ENCODE results near the gene RGS6.
"Not testable (repeated sequence)": the region's sequence is repeated elsewhere in the genome, so short reads cannot be mapped to it uniquely, and the experiment has no call there.

The RGS6 gene

DNA sequence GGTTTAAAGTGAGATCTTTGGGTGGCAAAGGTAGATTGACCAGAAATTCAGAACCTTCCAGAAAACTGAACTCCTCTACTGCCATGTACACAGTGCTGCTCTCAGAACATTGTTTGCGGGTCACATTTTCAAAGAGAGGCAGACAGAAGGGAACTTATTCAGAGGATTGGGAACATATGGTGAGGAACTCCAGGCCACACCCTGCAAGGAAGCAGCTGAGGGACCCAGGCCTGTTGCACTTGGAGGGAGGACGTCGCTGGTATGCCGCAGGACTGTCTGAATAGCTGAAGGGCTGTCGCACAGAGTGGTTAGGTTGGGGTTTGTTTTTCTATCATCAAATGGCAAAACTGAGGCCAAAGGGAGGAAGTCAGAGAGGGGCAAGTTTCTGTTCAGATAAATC lies 520.5 kb downstream of the RGS6 start:
- no peak for DNase-seq (ENCODE audit: low read depth)

DNA sequence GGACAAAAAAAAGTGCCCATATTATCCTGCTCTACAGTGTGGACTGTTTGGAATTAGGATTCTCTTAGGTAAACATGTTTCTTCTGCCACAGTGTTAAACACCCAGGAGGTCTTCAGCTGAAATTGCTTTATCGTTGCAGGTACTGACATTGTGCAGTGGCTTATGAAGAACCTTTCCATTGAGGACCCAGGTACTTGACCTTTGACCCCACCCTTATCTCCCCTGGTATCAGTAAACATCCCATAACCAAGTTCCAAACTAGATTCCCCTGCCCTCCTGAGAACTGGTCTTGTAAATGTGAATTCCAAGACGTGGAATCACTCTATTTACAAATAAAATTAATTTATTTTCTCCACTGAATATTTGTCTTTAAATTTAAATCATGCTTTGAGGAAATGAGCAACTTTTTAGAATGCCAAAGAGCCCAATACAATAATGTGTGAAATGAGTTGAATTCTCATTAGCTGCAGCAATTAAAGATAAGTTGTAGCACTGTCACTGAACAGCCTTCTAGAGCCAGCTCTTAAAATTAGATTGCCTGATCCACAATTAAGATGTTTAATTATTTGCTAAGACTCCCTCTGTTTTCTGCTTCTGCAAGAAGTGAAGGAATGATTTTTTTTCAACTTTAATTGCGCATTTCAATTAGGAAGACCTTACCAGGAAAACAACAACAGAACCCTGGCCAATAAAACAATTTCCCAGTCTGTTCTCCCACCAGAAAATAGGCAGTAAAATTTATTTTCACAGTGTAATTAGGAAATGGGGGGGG lies 522.3 kb downstream of the RGS6 start:
- no peak for DNase-seq (ENCODE audit: low read depth)

DNA sequence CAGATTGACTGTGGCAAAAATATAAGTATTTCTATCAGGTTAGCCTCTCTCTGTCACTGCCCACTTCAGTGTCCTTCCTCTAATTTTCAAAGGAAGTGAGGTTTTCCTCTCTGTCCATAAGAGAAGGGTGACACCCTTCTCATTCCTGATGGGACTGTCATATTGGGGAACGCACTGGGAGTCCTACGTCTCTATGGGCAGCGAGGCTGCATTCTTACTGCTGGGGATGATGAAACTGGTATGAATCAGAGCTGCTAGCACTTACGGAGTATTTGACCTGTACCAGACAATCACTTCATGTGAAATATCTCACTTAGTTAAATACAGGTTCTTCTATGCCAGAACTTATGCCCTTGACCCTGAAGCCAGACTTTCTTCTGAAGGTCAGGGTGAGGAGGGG lies 525.4 kb downstream of the RGS6 start:
- DNase-seq (ENCODE audit: low read depth) = no peak

DNA sequence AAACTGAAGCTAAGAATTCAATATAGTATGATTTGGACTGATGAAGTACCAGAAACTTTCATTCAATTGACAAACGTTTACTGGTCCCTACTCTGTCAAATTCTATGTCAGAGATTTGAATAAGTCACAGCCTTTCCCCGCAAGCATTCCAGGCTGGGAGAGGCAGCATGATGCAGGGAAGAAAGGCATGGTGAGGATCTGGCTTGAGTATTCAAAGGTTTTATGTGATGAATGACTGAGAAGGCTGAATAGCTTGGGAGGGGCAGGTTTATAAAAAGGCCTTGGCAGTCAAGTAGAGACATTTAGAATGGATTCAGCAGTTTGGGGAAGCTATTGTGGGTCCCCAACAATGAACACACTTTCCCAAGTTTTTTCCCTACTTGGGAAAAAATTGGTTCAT lies 529.8 kb downstream of the RGS6 start:
- DNase-seq (ENCODE audit: low read depth) = no peak

DNA sequence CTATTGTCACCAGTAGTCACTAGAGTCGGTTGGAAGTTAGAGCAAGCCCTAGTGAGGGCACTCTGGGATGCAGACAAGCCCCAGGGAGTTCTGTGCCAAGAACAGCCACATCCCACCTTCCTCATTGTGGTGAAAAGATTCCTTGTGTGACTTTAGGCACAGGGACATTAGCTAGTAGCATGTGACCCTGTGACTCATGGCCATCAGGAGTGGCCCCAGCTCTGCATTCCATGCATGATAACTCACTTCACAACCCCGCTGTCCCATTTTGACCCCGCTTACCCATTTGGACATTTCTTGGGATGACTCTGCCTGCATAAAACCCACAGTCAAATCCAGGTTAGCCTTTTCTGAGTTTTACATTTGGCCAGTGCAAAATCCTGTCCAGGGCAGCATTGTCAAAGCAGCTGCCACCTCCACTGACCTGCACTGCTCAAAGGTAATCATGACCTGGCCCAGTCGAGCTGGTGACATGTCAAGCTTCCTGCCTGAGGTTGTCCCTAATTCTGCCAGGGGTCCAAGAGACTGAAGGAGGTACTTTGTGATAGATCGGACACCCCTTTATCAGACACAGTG lies 531.1 kb downstream of the RGS6 start:
- DNase-seq (ENCODE audit: low read depth) = no peak

DNA sequence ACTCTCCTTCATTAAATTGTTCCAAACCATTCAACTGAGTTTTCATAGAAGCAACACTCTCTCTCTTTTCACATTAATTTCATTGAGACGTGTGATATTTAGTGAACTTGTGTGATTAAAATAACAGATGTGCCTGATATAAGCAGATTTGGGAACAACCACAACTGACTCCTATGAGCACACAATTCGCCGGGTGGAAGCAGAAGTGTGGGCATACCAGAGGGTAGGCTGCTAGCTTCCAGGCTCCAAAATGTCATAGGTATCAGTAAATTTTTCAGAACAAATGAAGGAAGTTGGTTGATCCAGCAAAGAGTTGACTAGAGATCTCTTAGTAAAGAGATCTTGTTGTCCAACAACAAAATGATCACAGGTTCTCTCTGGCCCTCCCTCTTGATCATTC lies 532.0 kb downstream of the RGS6 start:
- no peak for DNase-seq (ENCODE audit: low read depth)

DNA sequence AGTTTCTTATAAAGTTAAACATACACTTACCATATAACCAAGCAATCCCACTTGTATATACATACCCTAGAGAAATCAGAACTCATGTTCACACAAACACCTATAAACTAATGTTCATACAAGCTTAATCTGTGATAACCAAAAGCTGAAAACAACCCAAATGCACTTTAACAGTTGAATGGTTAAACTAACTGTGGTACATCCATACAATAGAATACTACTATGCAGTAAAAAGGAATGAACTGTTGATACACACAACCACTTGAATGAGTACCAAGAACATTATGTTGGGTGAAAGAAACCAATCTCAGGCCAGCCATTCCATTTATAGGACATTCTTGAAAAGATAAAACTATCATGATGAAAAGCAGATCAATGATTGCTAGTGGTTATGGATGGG lies 534.1 kb downstream of the RGS6 start:
- DNase-seq (ENCODE audit: low read depth) = no peak

GRCh38 chr14:72471346-72471745 lies 539.1 kb downstream of the RGS6 start:
- no peak for DNase-seq (ENCODE audit: low read depth)

- DNase-seq (ENCODE audit: low read depth) = no peak
These were observed 540.6 kb downstream of the RGS6 start for GRCh38 chr14:72472845-72473244.

- peak; percentile 55 for DNase-seq (ENCODE audit: low read depth)
These were observed 544.6 kb downstream of the RGS6 start for GRCh38 chr14:72476657-72477499.

DNA sequence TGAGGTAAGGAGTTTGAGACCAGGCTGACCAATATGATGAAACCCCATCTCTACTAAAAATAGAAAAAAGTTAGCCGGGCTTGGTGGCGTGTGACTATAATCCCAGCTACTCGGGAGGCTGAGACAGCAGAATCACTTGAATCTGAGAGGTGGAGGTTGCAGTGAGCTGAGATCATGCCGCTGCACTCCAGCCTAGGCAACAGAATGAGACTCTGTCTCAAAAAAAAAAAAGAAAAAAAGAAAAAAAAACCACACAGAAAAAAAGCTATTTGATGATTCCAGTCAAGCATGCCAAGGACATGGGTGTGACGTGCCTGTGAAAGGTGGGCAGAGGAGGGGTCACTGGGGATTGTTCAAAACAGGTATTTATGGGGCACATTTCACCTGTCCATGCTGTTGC lies 545.3 kb downstream of the RGS6 start:
- DNase-seq (ENCODE audit: low read depth) = not testable (repeated sequence)

GRCh38 chr14:72478471-72478893 lies 546.3 kb downstream of the RGS6 start:
- DNase-seq (ENCODE audit: low read depth) = no peak

- no peak for DNase-seq (ENCODE audit: low read depth)
These were observed 547.3 kb downstream of the RGS6 start for GRCh38 chr14:72479461-72479931.

- no peak for DNase-seq (ENCODE audit: low read depth)
These were observed 548.4 kb downstream of the RGS6 start for GRCh38 chr14:72480464-72481243.

- DNase-seq (ENCODE audit: low read depth) = no peak
These were observed 551.1 kb downstream of the RGS6 start for GRCh38 chr14:72483311-72483710.

DNA sequence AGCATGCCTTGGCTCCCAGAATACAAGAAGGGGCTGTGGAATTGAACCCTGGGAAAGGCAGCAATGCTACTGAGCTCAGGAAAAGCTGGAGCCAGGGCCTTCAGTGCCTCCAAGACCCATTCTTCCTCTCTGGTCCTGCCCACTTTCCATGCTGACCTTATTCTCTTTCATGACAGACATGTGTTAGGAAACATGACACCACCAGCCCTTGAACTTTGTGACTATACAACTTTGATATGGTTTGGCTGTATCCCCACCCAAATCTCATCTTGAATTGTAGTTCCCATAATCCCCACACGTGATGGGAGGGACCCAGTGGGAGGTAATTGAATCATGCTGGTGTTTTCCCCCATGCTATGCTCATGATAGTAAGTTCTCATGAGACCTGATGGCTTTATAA lies 553.5 kb downstream of the RGS6 start:
- DNase-seq (ENCODE audit: low read depth) = no peak

DNA sequence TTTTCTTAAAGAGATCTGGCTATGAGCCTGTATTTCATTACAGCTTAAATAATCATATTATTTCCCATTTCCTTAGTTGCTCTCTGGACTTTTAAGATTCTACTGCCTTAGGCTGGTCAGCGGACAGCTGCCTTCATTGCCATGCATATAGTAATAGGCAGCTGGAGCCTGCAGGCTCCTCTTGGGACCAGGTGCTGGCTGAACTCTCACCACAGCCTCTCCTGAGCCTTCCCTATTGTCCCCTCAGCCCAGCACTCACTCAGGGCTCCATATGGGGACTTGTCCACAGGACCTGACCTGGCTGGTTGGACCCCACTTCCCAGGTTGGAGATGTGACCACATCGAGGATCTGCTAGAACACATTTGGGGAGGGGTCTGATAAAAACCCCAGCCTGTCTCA lies 556.3 kb downstream of the RGS6 start:
- no peak for DNase-seq (ENCODE audit: low read depth)

DNA sequence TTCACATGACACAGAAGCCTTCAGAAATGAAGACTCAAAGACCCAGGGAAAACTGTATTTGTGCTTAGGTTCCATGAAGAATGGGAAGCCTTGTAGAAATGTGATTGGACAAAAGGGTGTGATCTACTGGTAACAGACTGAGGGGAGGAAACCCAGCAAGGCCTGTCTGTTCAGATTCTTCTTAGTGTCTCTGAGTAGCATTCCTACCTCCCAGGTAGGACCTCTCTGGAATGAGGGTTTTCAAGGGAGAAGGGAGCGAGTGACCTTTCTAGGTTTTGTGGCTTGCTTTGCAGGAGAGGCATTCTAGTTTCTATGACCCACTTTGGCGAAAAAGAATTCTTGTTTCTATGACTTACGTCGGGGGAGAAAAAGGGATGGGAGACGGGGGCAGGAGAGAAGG lies 560.0 kb downstream of the RGS6 start:
- no peak for DNase-seq (ENCODE audit: low read depth)

DNA sequence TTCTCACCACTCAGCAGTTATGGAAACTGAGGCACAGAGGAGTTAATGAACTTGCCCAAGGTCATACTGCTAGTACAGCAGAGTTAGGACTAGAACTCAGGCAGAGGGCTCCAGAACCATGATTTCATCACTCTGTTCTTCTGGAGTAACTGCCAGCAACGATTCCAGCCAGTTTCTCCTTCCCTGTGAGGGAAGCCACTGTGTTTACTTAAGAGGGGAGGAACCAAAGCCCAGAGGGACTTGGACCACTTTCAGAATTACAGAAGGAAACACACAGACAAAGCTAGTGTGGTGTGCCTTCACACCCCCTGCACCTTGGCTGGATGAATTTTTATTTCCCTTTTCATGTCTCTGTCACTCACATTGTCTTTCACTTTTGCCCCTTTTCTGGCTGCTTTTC lies 563.4 kb downstream of the RGS6 start:
- no peak for DNase-seq (ENCODE audit: low read depth)

GRCh38 chr14:72498646-72499045 lies 566.4 kb downstream of the RGS6 start:
- no peak for DNase-seq (ENCODE audit: low read depth)

GRCh38 chr14:72499746-72500145 lies 567.5 kb downstream of the RGS6 start:
- no peak for DNase-seq (ENCODE audit: low read depth)

- no peak for DNase-seq (ENCODE audit: low read depth)
These were observed 568.1 kb downstream of the RGS6 start for GRCh38 chr14:72500234-72500838.
